Neural cell (in vitro differentiated cells): ENCODE results near the gene GPRIN3. TPM values are rescaled to one million over a fixed set of nuclear protein-coding genes. Genes with fewer than 3 reads are reported as not detected.

Experiments
- H2AFZ ChIP-seq: fragments of 200-600, 300-800 bp; sonication (generic), shearing (Covaris generic); 2 replicates; pipeline ENCODE4 v1.6.0; 2014; ENCODE audit warnings: low read depth, mild to moderate bottlenecking, antibody characterized with exemption, low read length, moderate library complexity
- H3F3A ChIP-seq: fragments of 200-600 bp; shearing (Covaris generic); 2 replicates; pipeline ENCODE4 v1.6.1; 2016; ENCODE audit warnings: mild to moderate bottlenecking, moderate library complexity, mixed read lengths, antibody characterized with exemption, low read length; ENCODE audit not compliant: insufficient read depth, poor library complexity, severe bottlenecking
- H3K27ac ChIP-seq: fragments of 200-600, 300-800 bp; sonication (generic), shearing (Covaris generic); 2 replicates; pipeline ENCODE4 v1.5.1; 2014; ENCODE audit warnings: mild to moderate bottlenecking, low read length, moderate library complexity
- H3K27me3 ChIP-seq: fragments of 300-800, 200-600 bp; sonication (generic), shearing (Covaris generic); 2 replicates; pipeline ENCODE4 v1.6.0; 2014; ENCODE audit warnings: mild to moderate bottlenecking, low read depth, low read length, moderate library complexity; ENCODE audit not compliant: insufficient read depth
- H3K36me3 ChIP-seq: fragments of 300-800, 200-600 bp; sonication (generic), shearing (Covaris generic); 2 replicates; pipeline ENCODE4 v1.5.1; 2014; ENCODE audit warnings: mild to moderate bottlenecking, antibody characterized with exemption, low read length, moderate library complexity; ENCODE audit not compliant: insufficient read depth
- H3K4me2 ChIP-seq: fragments of 300-800, 200-600 bp; sonication (generic), shearing (Covaris generic); 2 replicates; pipeline ENCODE4 v1.6.0; 2014; ENCODE audit warnings: mild to moderate bottlenecking, low read length
- H3K4me3 ChIP-seq: fragments of 300-800, 200-600 bp; sonication (generic), shearing (Covaris generic); 2 replicates; pipeline ENCODE4 v1.5.1; 2014; ENCODE audit warnings: mild to moderate bottlenecking, low read length, moderate library complexity
- H3K79me2 ChIP-seq: fragments of 200-600 bp; shearing (Covaris generic); replicated peaks from 2 replicates; pipeline ENCODE4 v1.6.0; 2014; ENCODE audit warnings: mild to moderate bottlenecking, low read length, moderate library complexity; ENCODE audit not compliant: insufficient read depth
- H3K9ac ChIP-seq: fragments of 300-800, 200-600 bp; sonication (generic), shearing (Covaris generic); 2 replicates; pipeline ENCODE4 v1.6.1; 2016; ENCODE audit warnings: mild to moderate bottlenecking, low read length, mixed read lengths
- H3K9me2 ChIP-seq: fragments of 200-600 bp; shearing (Covaris generic); 2 replicates; pipeline ENCODE4 v1.6.1; 2016; ENCODE audit warnings: mild to moderate bottlenecking, low read length, mixed read lengths; ENCODE audit not compliant: insufficient read depth
- H3K9me3 ChIP-seq: fragments of 200-600, 300-800 bp; sonication (generic), shearing (Covaris generic); 2 replicates; pipeline ENCODE4 v1.6.1; 2016; ENCODE audit warnings: mild to moderate bottlenecking, mixed run types, low read length, moderate library complexity, mixed read lengths
- H4K20me1 ChIP-seq: fragments of 200-600 bp; shearing (Covaris generic); 2 replicates; pipeline ENCODE4 v1.6.1; 2016; ENCODE audit warnings: mild to moderate bottlenecking, mixed run types; ENCODE audit not compliant: insufficient read depth
- CTCF ChIP-seq: fragments of 450-650 bp; IDR thresholded peaks from 2 replicates; pipeline ENCODE4 v1.5.1; 2014; ENCODE audit warnings: antibody characterized with exemption, mild to moderate bottlenecking, moderate library complexity; ENCODE audit not compliant: poor library complexity, severe bottlenecking
- EP300 ChIP-seq: fragments of 450-650 bp; conservative IDR thresholded peaks from 2 replicates; pipeline ENCODE4 v1.6.1; 2014; ENCODE audit warnings: antibody characterized with exemption, mild to moderate bottlenecking, moderate library complexity; ENCODE audit not compliant: poor library complexity, severe bottlenecking
- EZH2 ChIP-seq: fragments of 200-600, 300-800 bp; shearing (Covaris generic), sonication (generic); IDR thresholded peaks from 2 replicates; pipeline ENCODE4 v1.6.1; 2014; ENCODE audit warnings: antibody characterized with exemption, low read length, borderline replicate concordance, mild to moderate bottlenecking; ENCODE audit not compliant: insufficient read depth, poor library complexity, severe bottlenecking
- MXI1 ChIP-seq: fragments of 450-650 bp; conservative IDR thresholded peaks from 2 replicates; pipeline ENCODE4 v1.6.1; 2014; ENCODE audit warnings: antibody characterized with exemption, mild to moderate bottlenecking; ENCODE audit not compliant: poor library complexity, severe bottlenecking
- POLR2AphosphoS5 ChIP-seq: IDR thresholded peaks from 2 replicates; pipeline ENCODE4 v1.6.1; 2012
- RAD21 ChIP-seq: fragments of 450-650 bp; conservative IDR thresholded peaks from 2 replicates; pipeline ENCODE4 v1.6.1; 2014; ENCODE audit warnings: antibody characterized with exemption, mild to moderate bottlenecking, moderate library complexity
- REST ChIP-seq: IDR thresholded peaks from 2 replicates; pipeline ENCODE4 v1.6.1; 2012; ENCODE audit warnings: borderline replicate concordance
- SMC3 ChIP-seq: fragments of 450-650 bp; conservative IDR thresholded peaks from 2 replicates; pipeline ENCODE4 v1.6.1; 2014; ENCODE audit warnings: antibody characterized with exemption, mild to moderate bottlenecking, moderate library complexity; ENCODE audit not compliant: poor library complexity
- TAF1 ChIP-seq: IDR thresholded peaks from 2 replicates; pipeline ENCODE4 v1.6.1; 2012; ENCODE audit warnings: low read depth
- polyA plus RNA-seq: library from polyadenylated mRNA; depleted of rRNA; stranded (reverse); fragments of >200 nt; gene quantifications from 2 replicates; pipeline ENCODE4 v1.2.3, GENCODE V29; 2014

GPRIN3 gene
- polyA plus RNA-seq, 1 donor from 2014 or later, result 7.0 TPM

- Histone ChIP-seq H2AFZ (no peak overlapping the region), H3K9ac (no peak overlapping the region), H3K9me2 (no peaks in the 10 kb centered on the region), H3K36me3 (no peaks in the 10 kb centered on the region), H3K27me3 (no peaks in the 10 kb centered on the region), H4K20me1 (no peaks in the 10 kb centered on the region), H3K4me2 (no peak overlapping the region), H3K9me3 (no peaks in the 10 kb centered on the region), H3K4me3 (no peak overlapping the region), H3K27ac (no peak overlapping the region), H3F3A (no peaks in the 10 kb centered on the region), H3K79me2 (no peaks in the 10 kb centered on the region)
- TF ChIP-seq REST (no peak), CTCF (no peak)
These were observed 44.9 kb upstream of the GPRIN3 start for GRCh38 chr4:89352541-89352940.

GRCh38 chr4:89351201-89351600 lies 43.6 kb upstream of the GPRIN3 start:
- Histone ChIP-seq H3K9ac (no peak overlapping the region), H3K27me3 (no peaks in the 10 kb centered on the region), H3K9me3 (no peaks in the 10 kb centered on the region), H4K20me1 (no peaks in the 10 kb centered on the region), H3K36me3 (no peaks in the 10 kb centered on the region), H3K27ac (no peak overlapping the region), H3F3A (no peaks in the 10 kb centered on the region), H3K4me3 (no peak overlapping the region), H3K9me2 (no peaks in the 10 kb centered on the region), H3K4me2 (no peak overlapping the region), H2AFZ (no peak overlapping the region), H3K79me2 (no peaks in the 10 kb centered on the region)
- TF ChIP-seq CTCF, result no peak
- TF ChIP-seq POLR2AphosphoS5, result peak; percentile 88
- peak; percentile 95 for TF ChIP-seq EP300

- H3K79me2 ChIP-seq, result no peaks in the 10 kb centered on the region
- no peaks in the 10 kb centered on the region for H3K9me3 ChIP-seq
- no peaks in the 10 kb centered on the region for H4K20me1 ChIP-seq
- no peak overlapping the region for H2AFZ ChIP-seq
- H3K36me3 ChIP-seq, result no peaks in the 10 kb centered on the region
- H3F3A ChIP-seq, result no peaks in the 10 kb centered on the region
- no peaks in the 10 kb centered on the region for H3K27me3 ChIP-seq
- no peak overlapping the region for H3K27ac ChIP-seq
- no peaks in the 10 kb centered on the region for H3K9me2 ChIP-seq
- no peak overlapping the region for H3K9ac ChIP-seq
- H3K4me3 ChIP-seq, result no peak overlapping the region
- no peak overlapping the region for H3K4me2 ChIP-seq
- no peak for TF ChIP-seq RAD21
- no peak for TF ChIP-seq CTCF
- no peak for TF ChIP-seq SMC3
- no peak for TF ChIP-seq EZH2
- TF ChIP-seq MXI1, result no peak
- no peak for TF ChIP-seq TAF1
- no peak for TF ChIP-seq POLR2AphosphoS5
- no peak for TF ChIP-seq EP300
These were observed 39.9 kb upstream of the GPRIN3 start for GRCh38 chr4:89347363-89348025.
